GM23338 (cell line): Measurements from ENCODE around the gene RELL2. TPM values are rescaled to one million over a fixed set of nuclear protein-coding genes. Genes with fewer than 3 reads are reported as not detected.

Experiments
- ATAC-seq: fragments of 200-7000 bp; cut with Tn5 transposase; 3 replicates; pipeline ENCODE4 v1.9.1; 2020
- DNase-seq: peaks from one replicate; pipeline ENCODE4 v3.0.0-alpha.2; 2015; ENCODE audit warnings: low spot score
- H2AFZ ChIP-seq: fragments of 200-600 bp; sonication (generic); 2 replicates; pipeline ENCODE4 v1.8.0; 2016; ENCODE audit warnings: antibody characterized with exemption, mild to moderate bottlenecking, moderate library complexity
- H3F3A ChIP-seq: fragments of 200-600 bp; sonication (generic); replicated peaks from 2 replicates; pipeline ENCODE4 v1.8.0; 2017; ENCODE audit warnings: antibody characterized with exemption, mixed run types, low read depth
- H3K27ac ChIP-seq: fragments of 200-600 bp; sonication (generic); 2 replicates; pipeline ENCODE4 v1.6.1; 2016; ENCODE audit warnings: low read depth
- H3K27me3 ChIP-seq: fragments of 200-600 bp; sonication (generic); 2 replicates; pipeline ENCODE4 v1.8.0; 2016; ENCODE audit warnings: mild to moderate bottlenecking, mixed run types, moderate library complexity; ENCODE audit not compliant: insufficient read depth
- H3K36me3 ChIP-seq: fragments of 200-600 bp; sonication (generic); 2 replicates; pipeline ENCODE4 v1.8.0; 2016; ENCODE audit warnings: mild to moderate bottlenecking; ENCODE audit not compliant: insufficient read depth
- H3K4me1 ChIP-seq: fragments of 200-600 bp; sonication (generic); 2 replicates; pipeline ENCODE4 v1.8.0; 2016; ENCODE audit warnings: mild to moderate bottlenecking, moderate library complexity; ENCODE audit not compliant: insufficient read depth
- H3K4me2 ChIP-seq: fragments of 200-600 bp; sonication (generic); 2 replicates; pipeline ENCODE4 v1.7.1; 2017; ENCODE audit warnings: mixed run types
- H3K4me3 ChIP-seq: fragments of 200-600 bp; sonication (generic); 2 replicates; pipeline ENCODE4 v1.6.1; 2016; ENCODE audit warnings: mixed run types
- H3K79me2 ChIP-seq: fragments of 200-600 bp; sonication (generic); replicated peaks from 2 replicates; pipeline ENCODE4 v1.8.0; 2017; ENCODE audit warnings: mild to moderate bottlenecking; ENCODE audit not compliant: insufficient read depth
- H3K9me2 ChIP-seq: fragments of 200-600 bp; sonication (generic); 2 replicates; pipeline ENCODE4 v1.8.0; 2017; ENCODE audit not compliant: insufficient read depth
- H4K20me1 ChIP-seq: fragments of 200-600 bp; sonication (generic); replicated peaks from 2 replicates; pipeline ENCODE4 v1.8.0; 2017; ENCODE audit warnings: mild to moderate bottlenecking; ENCODE audit not compliant: insufficient read depth
- H3K27ac Mint-ChIP-seq: 2 replicates; pipeline ENCODE4 v1.8.0; 2020; ENCODE audit warnings: inconsistent platforms, mild to moderate bottlenecking, moderate library complexity, mixed read lengths
- H3K27me3 Mint-ChIP-seq: 3 replicates; pipeline ENCODE4 v1.8.0; 2022; ENCODE audit warnings: low read depth, mild to moderate bottlenecking, moderate library complexity, mixed read lengths, inconsistent platforms; ENCODE audit not compliant: insufficient read depth, poor library complexity
- H3K36me3 Mint-ChIP-seq: 3 replicates; pipeline ENCODE4 v1.8.0; 2021; ENCODE audit warnings: low read depth, mild to moderate bottlenecking, inconsistent platforms, moderate library complexity, mixed read lengths
- H3K4me1 Mint-ChIP-seq: 3 replicates; pipeline ENCODE4 v1.8.0; 2020; ENCODE audit warnings: mild to moderate bottlenecking, inconsistent platforms, mixed read lengths
- H3K4me3 Mint-ChIP-seq: 3 replicates; pipeline ENCODE4 v1.8.0; 2021; ENCODE audit warnings: moderate library complexity, mild to moderate bottlenecking, inconsistent platforms, mixed read lengths
- H3K9me3 Mint-ChIP-seq: 3 replicates; pipeline ENCODE4 v1.8.0; 2020; ENCODE audit warnings: moderate library complexity, mild to moderate bottlenecking, inconsistent platforms, mixed read lengths
- EZH2phosphoT487 ChIP-seq: fragments of 200-600 bp; sonication (generic); IDR thresholded peaks from one replicate; pipeline ENCODE4 v1.8.1; 2018; ENCODE audit warnings: antibody characterized with exemption; ENCODE audit not compliant: unreplicated experiment
- NANOG ChIP-seq: IDR thresholded peaks from 2 replicates; pipeline ENCODE4 v1.6.1; 2016; ENCODE audit warnings: antibody characterized with exemption, borderline replicate concordance
- STAT1 ChIP-seq: IDR thresholded peaks from one replicate; pipeline ENCODE4 v1.6.1; 2016; ENCODE audit warnings: antibody characterized with exemption; ENCODE audit not compliant: unreplicated experiment
- ZNF331 ChIP-seq: fragments of 250-450 bp; sonication (Bioruptor Pico); IDR thresholded peaks from 2 replicates; pipeline ENCODE4 v1.5.0; 2020; ENCODE audit warnings: low read depth, mild to moderate bottlenecking, moderate library complexity
- polyA plus RNA-seq: library from polyadenylated mRNA; unstranded; fragments of >200 nt; fragmentation: Nextera tagmentation; extraction: Ambion mirVana; gene quantifications from 2 replicates; pipeline ENCODE4 v1.2.1, GENCODE V29; 2016
- total RNA-seq: library from RNA; depleted of rRNA; stranded (reverse); fragments of >200 nt; shearing (Covaris generic); gene quantifications from 2 replicates; pipeline ENCODE4 v1.2.3, GENCODE V29; 2014
- TF ChIP-seq, protein P1 (sequence below): IDR thresholded peaks from one replicate; pipeline ENCODE4 v1.6.1; 2018; ENCODE audit warnings: antibody characterized with exemption; ENCODE audit not compliant: unreplicated experiment
- TF ChIP-seq, protein P2 (sequence below), 2 experiments: fragments of 200-600 bp in 1 of 2; sonication (generic) in 1 of 2; conservative IDR thresholded peaks; 2 replicates each; pipeline versions ENCODE4 v1.5.1 to v1.6.1; 2016 to 2017; ENCODE audit warnings: antibody characterized with exemption in 2 of 2, low read depth in 2 of 2, mild to moderate bottlenecking in 2 of 2, moderate library complexity in 1 of 2
- TF ChIP-seq, protein P3 (sequence below): IDR thresholded peaks from 2 replicates; pipeline ENCODE4 v1.6.1; 2016; ENCODE audit warnings: antibody characterized with exemption

The RELL2 gene
- total and polyA plus RNA-seq, 2 experiments from 2014 or later = 20.4 to 30.6 TPM

DNA sequence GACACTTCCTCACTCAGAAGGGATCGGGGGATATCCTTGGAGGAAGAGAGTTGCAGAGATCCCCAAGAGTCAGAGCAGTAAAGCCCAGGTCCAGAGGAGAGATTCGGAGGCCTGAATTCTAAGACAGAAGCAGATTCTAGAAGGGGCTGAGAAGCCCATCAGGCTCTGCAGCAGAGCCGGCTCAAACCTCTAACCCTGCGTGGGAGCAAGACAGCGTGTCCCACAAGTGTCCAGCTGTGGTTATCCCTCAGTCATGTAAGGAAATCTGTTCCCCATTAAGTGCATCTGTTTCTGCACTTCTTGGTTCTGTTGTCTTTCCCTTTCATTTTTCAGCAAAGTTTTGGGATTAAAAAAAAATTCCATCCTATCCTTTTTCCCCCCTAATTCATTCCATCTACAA lies 13.2 kb upstream of the RELL2 start (continued):
- TF ChIP-seq, protein P1, sequence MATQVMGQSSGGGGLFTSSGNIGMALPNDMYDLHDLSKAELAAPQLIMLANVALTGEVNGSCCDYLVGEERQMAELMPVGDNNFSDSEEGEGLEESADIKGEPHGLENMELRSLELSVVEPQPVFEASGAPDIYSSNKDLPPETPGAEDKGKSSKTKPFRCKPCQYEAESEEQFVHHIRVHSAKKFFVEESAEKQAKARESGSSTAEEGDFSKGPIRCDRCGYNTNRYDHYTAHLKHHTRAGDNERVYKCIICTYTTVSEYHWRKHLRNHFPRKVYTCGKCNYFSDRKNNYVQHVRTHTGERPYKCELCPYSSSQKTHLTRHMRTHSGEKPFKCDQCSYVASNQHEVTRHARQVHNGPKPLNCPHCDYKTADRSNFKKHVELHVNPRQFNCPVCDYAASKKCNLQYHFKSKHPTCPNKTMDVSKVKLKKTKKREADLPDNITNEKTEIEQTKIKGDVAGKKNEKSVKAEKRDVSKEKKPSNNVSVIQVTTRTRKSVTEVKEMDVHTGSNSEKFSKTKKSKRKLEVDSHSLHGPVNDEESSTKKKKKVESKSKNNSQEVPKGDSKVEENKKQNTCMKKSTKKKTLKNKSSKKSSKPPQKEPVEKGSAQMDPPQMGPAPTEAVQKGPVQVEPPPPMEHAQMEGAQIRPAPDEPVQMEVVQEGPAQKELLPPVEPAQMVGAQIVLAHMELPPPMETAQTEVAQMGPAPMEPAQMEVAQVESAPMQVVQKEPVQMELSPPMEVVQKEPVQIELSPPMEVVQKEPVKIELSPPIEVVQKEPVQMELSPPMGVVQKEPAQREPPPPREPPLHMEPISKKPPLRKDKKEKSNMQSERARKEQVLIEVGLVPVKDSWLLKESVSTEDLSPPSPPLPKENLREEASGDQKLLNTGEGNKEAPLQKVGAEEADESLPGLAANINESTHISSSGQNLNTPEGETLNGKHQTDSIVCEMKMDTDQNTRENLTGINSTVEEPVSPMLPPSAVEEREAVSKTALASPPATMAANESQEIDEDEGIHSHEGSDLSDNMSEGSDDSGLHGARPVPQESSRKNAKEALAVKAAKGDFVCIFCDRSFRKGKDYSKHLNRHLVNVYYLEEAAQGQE = no peak
- no peak for TF ChIP-seq ZNF331 (CRISPR knock-in tag)

DNA sequence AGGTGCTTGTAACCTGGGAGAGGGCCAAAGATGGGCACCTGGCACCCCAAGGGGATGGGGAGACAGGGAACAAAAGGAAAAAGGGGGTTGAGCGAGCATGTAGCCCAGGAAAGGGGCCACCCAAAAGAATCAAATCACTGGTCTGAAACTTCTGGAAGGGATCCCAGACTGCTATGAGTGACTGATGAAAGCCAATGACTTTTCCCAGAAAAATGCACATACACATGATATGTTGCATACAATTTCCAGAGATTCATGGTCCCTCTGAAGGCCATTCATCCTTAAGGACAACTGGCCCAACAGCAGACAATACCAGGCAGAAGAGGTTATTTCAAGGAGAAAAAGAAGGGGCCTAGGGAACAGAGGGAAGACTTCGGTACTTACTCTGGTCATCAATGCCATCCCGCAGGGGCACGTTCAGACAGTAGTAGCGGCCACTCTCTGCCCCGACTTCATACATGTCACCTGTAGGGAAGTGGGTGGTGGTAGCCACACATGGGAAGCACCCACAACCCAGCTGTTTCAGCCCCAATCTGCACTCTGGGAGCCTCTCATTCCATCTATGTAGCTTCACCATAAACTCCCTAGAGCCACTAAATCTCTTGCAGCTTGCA lies 8.5 kb upstream of the RELL2 start:
- ATAC-seq = no peak
- no peak overlapping the region for H3K4me3 Mint-ChIP-seq
- no peak for TF ChIP-seq EZH2phosphoT487
- TF ChIP-seq, protein P1 = no peak
- no peak for TF ChIP-seq STAT1
- TF ChIP-seq NANOG = no peak
- TF ChIP-seq ZNF331 (CRISPR knock-in tag) = no peak
- TF ChIP-seq, protein P2, sequence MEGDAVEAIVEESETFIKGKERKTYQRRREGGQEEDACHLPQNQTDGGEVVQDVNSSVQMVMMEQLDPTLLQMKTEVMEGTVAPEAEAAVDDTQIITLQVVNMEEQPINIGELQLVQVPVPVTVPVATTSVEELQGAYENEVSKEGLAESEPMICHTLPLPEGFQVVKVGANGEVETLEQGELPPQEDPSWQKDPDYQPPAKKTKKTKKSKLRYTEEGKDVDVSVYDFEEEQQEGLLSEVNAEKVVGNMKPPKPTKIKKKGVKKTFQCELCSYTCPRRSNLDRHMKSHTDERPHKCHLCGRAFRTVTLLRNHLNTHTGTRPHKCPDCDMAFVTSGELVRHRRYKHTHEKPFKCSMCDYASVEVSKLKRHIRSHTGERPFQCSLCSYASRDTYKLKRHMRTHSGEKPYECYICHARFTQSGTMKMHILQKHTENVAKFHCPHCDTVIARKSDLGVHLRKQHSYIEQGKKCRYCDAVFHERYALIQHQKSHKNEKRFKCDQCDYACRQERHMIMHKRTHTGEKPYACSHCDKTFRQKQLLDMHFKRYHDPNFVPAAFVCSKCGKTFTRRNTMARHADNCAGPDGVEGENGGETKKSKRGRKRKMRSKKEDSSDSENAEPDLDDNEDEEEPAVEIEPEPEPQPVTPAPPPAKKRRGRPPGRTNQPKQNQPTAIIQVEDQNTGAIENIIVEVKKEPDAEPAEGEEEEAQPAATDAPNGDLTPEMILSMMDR (conservative IDR thresholded peaks at IDR 0.05; ENCODE audit: low read depth in 2 of 2) = no peak
- TF ChIP-seq, protein P3, sequence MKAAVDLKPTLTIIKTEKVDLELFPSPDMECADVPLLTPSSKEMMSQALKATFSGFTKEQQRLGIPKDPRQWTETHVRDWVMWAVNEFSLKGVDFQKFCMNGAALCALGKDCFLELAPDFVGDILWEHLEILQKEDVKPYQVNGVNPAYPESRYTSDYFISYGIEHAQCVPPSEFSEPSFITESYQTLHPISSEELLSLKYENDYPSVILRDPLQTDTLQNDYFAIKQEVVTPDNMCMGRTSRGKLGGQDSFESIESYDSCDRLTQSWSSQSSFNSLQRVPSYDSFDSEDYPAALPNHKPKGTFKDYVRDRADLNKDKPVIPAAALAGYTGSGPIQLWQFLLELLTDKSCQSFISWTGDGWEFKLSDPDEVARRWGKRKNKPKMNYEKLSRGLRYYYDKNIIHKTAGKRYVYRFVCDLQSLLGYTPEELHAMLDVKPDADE = no peak

More for the DNA sequence above, 8.5 kb upstream of the RELL2 start:
- Mint-ChIP-seq H3K27ac (no peak overlapping the region), H3K4me1 (peaks cover 8% of the 10 kb centered on the region), H3K9me3 (no peaks in the 10 kb centered on the region), H3K27me3 (no peaks in the 10 kb centered on the region), H3K36me3 (peaks cover 56% of the 10 kb centered on the region)
- Histone ChIP-seq H3K9me2 (no peaks in the 10 kb centered on the region), H3K27ac (no peak overlapping the region), H3K4me2 (no peak overlapping the region), H4K20me1 (peaks cover 33% of the 10 kb centered on the region), H3K79me2 (peaks cover 24% of the 10 kb centered on the region), H3K36me3 (peaks cover 22% of the 10 kb centered on the region), H3K27me3 (no peaks in the 10 kb centered on the region), H2AFZ (no peak overlapping the region), H3K4me3 (no peak overlapping the region), H3F3A (0 out of 2 replicates have a peak, but pooled peaks cover 10% of the 10 kb centered on the region), H3K4me1 (peaks cover 8% of the 10 kb centered on the region; the same call in 1 of the 2 replicates)
- DNase-seq = no peak
